NB4 (cell line): Measurements from ENCODE around the gene CMSS1.

Source experiments
- CTCF ChIP-seq: IDR thresholded peaks from one replicate; pipeline ENCODE4 v1.5.1; 2012; ENCODE audit warnings: low read depth, low read length
- MAX ChIP-seq: IDR thresholded peaks from 2 replicates; pipeline ENCODE4 v1.6.1; 2011; ENCODE audit warnings: low read depth, low read length
- MYC ChIP-seq: IDR thresholded peaks from 2 replicates; pipeline ENCODE4 v1.6.1; 2011; ENCODE audit warnings: low read depth, low read length
- POLR2A ChIP-seq: IDR thresholded peaks from 2 replicates; pipeline ENCODE4 v1.6.1; 2011; ENCODE audit warnings: mild to moderate bottlenecking; ENCODE audit not compliant: insufficient read length; ENCODE audit errors: extremely low read depth

- TF ChIP-seq CTCF (no peak), POLR2A (no peak), MAX (no peak), MYC (no peak)
Measured at GRCh38 chr3:99915906-99916432, 98.3 kb downstream of the CMSS1 start.
